ENCODE measurements around the gene RYR1. TPM values are rescaled to one million over a fixed set of nuclear protein-coding genes. Genes with fewer than 3 reads are reported as not detected.

The RYR1 gene
- total and polyA plus RNA-seq, 2 donors (not counting 1 experiment from before 2014, with no cell fraction given), result 0.43 to 3.8 TPM

GRCh38 chr19:38562096-38562495 lies 128.6 kb downstream of the RYR1 start:
- Histone ChIP-seq H3K4me2 (replicated peaks; ENCODE audit: low read depth, low read length, poor library complexity, severe bottlenecking) (no peak overlapping the region), H3K9ac (ENCODE audit: low read length) (no peak overlapping the region), H3K4me1 (ENCODE audit: control insufficient read depth in 2 of 2, insufficient read depth in 2 of 2, low read length in 2 of 2) (peaks cover 16 to 39% of the 10 kb centered on the region in 2 donors)

GRCh38 chr19:38563475-38563874 lies 130.0 kb downstream of the RYR1 start:
- TF ChIP-seq EZH2 (IDR thresholded peaks at IDR 0.05; ENCODE audit: borderline replicate concordance, insufficient read depth, low read depth, low read length, poor library complexity, severe bottlenecking), result no peak
- no peak for TF ChIP-seq CTCF (IDR thresholded peaks at IDR 0.05)
- Histone ChIP-seq H3K9me3 (ENCODE audit: control extremely low read depth in 1 of 3, control insufficient read depth in 2 of 3, insufficient read depth in 1 of 3, low read length in 2 of 3) (peaks cover 0 to 6% (median 0%) of the 10 kb centered on the region in 3 donors), H3K4me3 (ENCODE audit: control extremely low read depth in 1 of 5, extremely low read depth in 1 of 5, insufficient read depth in 1 of 5, low read depth in 2 of 5, low read length in 4 of 5) (no peak overlapping the region), H3K4me2 (replicated peaks; ENCODE audit: low read depth, low read length, poor library complexity, severe bottlenecking) (no peak overlapping the region), H3K9ac (ENCODE audit: low read length) (no peak overlapping the region), H3K4me1 (ENCODE audit: control insufficient read depth in 2 of 2, insufficient read depth in 2 of 2, low read length in 2 of 2) (peaks cover 16 to 34% of the 10 kb centered on the region in 2 donors), H3K36me3 (replicated peaks in 1 of 2; ENCODE audit: control extremely low read depth in 1 of 2, control insufficient read depth in 1 of 2, extremely low read depth in 1 of 2, insufficient read depth in 2 of 2, low read length in 1 of 2) (no peaks in the 10 kb centered on the region), H3K27ac (ENCODE audit: low read length in 2 of 2) (no peak overlapping the region), H4K20me1 (ENCODE audit: control insufficient read depth, insufficient read depth, low read length, poor library complexity, severe bottlenecking) (no peaks in the 10 kb centered on the region), H3K79me2 (ENCODE audit: control insufficient read depth, insufficient read depth, low read length) (no peaks in the 10 kb centered on the region), H2AFZ (ENCODE audit: insufficient read depth, low read depth, low read length, poor library complexity, severe bottlenecking) (no peak overlapping the region), H3K27me3 (replicated peaks in 1 of 4; ENCODE audit: control extremely low read depth in 1 of 4, control insufficient read depth in 3 of 4, insufficient read depth in 4 of 4, low read length in 3 of 4) (peaks cover 0 to 23% (median 4%) of the 10 kb centered on the region in 4 experiments)
- no peak for ATAC-seq (ENCODE audit: low read depth)
- Mint-ChIP-seq H3K4me1 (peaks cover 45% of the 10 kb centered on the region), H3K27me3 (peaks cover 3% of the 10 kb centered on the region), H3K27ac (no peak overlapping the region), H3K4me3 (no peak overlapping the region), H3K9me3 (ENCODE audit: insufficient read depth) (no peaks in the 10 kb centered on the region)
- intact Hi-C loops (cut with micrococcal nuclease), result no loop called here
- no peak for DNase-seq
- 100% methylated on average over 7 of the region's 9 CpGs for WGBS (ENCODE audit: insufficient coverage)
- CTCF ChIA-PET, result interaction anchor here (1.1 kb wide), 1 partner anchor 19 kb away, joined by 5 read pairs; no protein-coding TSS in a partner anchor
- POLR2A ChIA-PET, result interaction anchor here (0.5 to 1.7 kb wide), 3 partner anchors 16 to 55 kb away, joined by 4 to 5 read pairs (median 4); partner anchors contain the start of gene EIF3K

More at GRCh38 chr19:38562096-38562495, 128.6 kb downstream of the RYR1 start:
- H3K9me3 Mint-ChIP-seq (ENCODE audit: insufficient read depth), result no peaks in the 10 kb centered on the region
- intact Hi-C loops (cut with micrococcal nuclease), result no loop called here
- no peak for TF ChIP-seq CTCF (IDR thresholded peaks at IDR 0.05)
- TF ChIP-seq EZH2 (IDR thresholded peaks at IDR 0.05; ENCODE audit: borderline replicate concordance, insufficient read depth, low read depth, low read length, poor library complexity, severe bottlenecking), result no peak
- DNase-seq (no peak), ATAC-seq (ENCODE audit: low read depth) (no peak)
- ChIA-PET CTCF (no interaction called here), POLR2A (no interaction called here)
- Histone ChIP-seq H3K4me3 (ENCODE audit: control extremely low read depth in 1 of 5, extremely low read depth in 1 of 5, insufficient read depth in 1 of 5, low read depth in 2 of 5, low read length in 4 of 5) (no peak overlapping the region), H3K27ac (ENCODE audit: low read length in 2 of 2) (no peak overlapping the region), H3K79me2 (ENCODE audit: control insufficient read depth, insufficient read depth, low read length) (no peaks in the 10 kb centered on the region), H4K20me1 (ENCODE audit: control insufficient read depth, insufficient read depth, low read length, poor library complexity, severe bottlenecking) (no peaks in the 10 kb centered on the region), H3K36me3 (replicated peaks in 1 of 2; ENCODE audit: control extremely low read depth in 1 of 2, control insufficient read depth in 1 of 2, extremely low read depth in 1 of 2, insufficient read depth in 2 of 2, low read length in 1 of 2) (no peaks in the 10 kb centered on the region), H3K27me3 (replicated peaks in 1 of 4; ENCODE audit: control extremely low read depth in 1 of 4, control insufficient read depth in 3 of 4, insufficient read depth in 4 of 4, low read length in 3 of 4) (peaks cover 0 to 23% (median 4%) of the 10 kb centered on the region in 4 experiments), H3K9me3 (ENCODE audit: control extremely low read depth in 1 of 3, control insufficient read depth in 2 of 3, insufficient read depth in 1 of 3, low read length in 2 of 3) (peaks cover 0 to 6% (median 0%) of the 10 kb centered on the region in 3 donors), H2AFZ (ENCODE audit: insufficient read depth, low read depth, low read length, poor library complexity, severe bottlenecking) (no peak overlapping the region)
- H3K27ac Mint-ChIP-seq, result peak overlapping the region; percentile 18
- WGBS (ENCODE audit: insufficient coverage), result 83% methylated on average over 6 of the region's 6 CpGs
- no peaks in the 10 kb centered on the region for H3K27me3 Mint-ChIP-seq
- H3K4me1 Mint-ChIP-seq, result peaks cover 46% of the 10 kb centered on the region
- peak overlapping the region; percentile 50 for H3K4me3 Mint-ChIP-seq

Measured in B cell (primary cell).